RWPE1 (cell line): ENCODE results near the gene GEMIN8.

ENCODE experiments used
- CTCF ChIA-PET: fragments of 350-600 bp; sonication (Branson Sonifier 250); formaldehyde crosslinking; extraction: SDS; loops from one replicate; lab custom pipeline; 2021; lab: Yijun Ruan, JAX
- POLR2A ChIA-PET: fragments of 400-600 bp; formaldehyde crosslinking; extraction: SDS; loops from one replicate; lab custom pipeline; 2020; ENCODE audit warnings: antibody characterized with exemption; ENCODE audit not compliant: low non-redundant PET; lab: Yijun Ruan, JAX
- DNase-seq: peaks from one replicate; pipeline ENCODE4 v3.0.0; 2012; ENCODE audit warnings: low spot score
- H3K27ac ChIP-seq: fragments of 450-650 bp; 2 replicates; pipeline ENCODE4 v1.5.1; 2017
- CTCF ChIP-seq: fragments of 450-650 bp; conservative IDR thresholded peaks from 2 replicates; pipeline ENCODE4 v1.5.1; 2017; ENCODE audit warnings: low read depth, mild to moderate bottlenecking

Gene GEMIN8

GRCh38 chrX:14027036-14027435 lies 2.7 kb downstream of the GEMIN8 start:
- POLR2A ChIA-PET = no interaction called here
- no peak for TF ChIP-seq CTCF

DNA sequence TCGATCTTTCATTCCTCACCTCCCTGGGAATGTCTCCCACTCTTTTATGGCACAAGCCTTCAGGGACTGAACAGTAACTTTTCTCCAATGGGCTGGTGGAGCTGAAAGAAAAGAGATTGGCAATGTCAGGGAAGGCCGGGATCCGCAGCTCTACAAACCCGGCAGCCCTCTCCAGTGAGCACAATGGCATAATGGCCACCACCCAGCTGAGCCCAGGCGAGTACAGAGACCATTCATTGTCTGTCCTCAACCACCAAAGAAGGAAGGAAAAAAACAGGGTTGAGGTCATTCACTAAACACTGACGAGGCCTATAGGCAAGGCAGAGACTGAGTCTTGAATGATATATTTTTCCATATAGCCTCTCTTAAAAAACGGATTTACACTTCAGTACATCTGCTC lies 3.6 kb downstream of the GEMIN8 start:
- POLR2A ChIA-PET = no interaction called here
- no peak for DNase-seq
- TF ChIP-seq CTCF = no peak
- no peak overlapping the region for H3K27ac ChIP-seq
- CTCF ChIA-PET = no interaction called here

More at GRCh38 chrX:14027036-14027435, 2.7 kb downstream of the GEMIN8 start:
- H3K27ac ChIP-seq = peak overlapping the region; percentile 64
- DNase-seq = no peak
- CTCF ChIA-PET = no interaction called here

GRCh38 chrX:14022019-14022418 lies 7.7 kb downstream of the GEMIN8 start:
- no peak for DNase-seq
- TF ChIP-seq CTCF = no peak
- CTCF ChIA-PET = no interaction called here

DNA sequence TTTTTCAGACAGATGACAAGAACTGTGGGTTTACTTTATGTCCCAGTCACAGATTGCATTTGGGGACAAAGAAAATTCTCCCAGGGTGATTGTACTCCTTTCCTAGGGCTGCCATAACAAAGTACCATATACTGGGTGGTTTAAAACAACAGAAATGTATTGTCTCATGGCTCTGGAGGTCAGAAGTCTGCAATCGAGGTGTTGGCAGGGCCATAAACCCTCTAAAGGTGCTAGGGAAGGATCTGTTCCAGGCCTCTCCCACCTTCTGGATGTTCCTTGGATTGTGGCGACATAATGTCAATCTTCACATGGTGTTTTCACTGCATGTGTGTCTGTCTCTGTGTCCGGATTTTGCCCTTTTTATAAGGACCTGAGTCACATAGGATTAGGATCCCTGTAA lies 12.3 kb downstream of the GEMIN8 start:
- no peak overlapping the region for H3K27ac ChIP-seq
- no peak for DNase-seq
- ChIA-PET CTCF (no interaction called here), POLR2A (no interaction called here)
- TF ChIP-seq CTCF = no peak

More at GRCh38 chrX:14022019-14022418, 7.7 kb downstream of the GEMIN8 start:
- no peak overlapping the region for H3K27ac ChIP-seq
- POLR2A ChIA-PET = no interaction called here

DNA sequence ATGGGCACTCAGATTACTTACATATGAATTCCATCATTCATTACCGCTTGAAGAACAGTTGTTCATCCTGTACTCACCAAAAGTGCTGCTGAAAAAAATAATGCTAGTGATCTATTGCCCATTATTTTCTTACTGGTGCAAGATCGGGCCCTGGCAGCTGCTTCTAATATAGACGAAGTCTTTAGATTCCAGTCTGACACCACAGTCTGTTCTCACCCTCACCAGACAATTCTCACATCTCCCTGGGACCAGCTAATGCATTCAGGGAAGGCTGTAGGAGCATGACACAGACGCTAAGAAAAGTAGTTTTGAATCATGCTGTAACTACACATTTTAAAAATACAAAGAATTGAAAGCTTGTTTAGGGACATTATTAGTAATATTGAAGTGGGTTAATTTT lies 13.8 kb downstream of the GEMIN8 start:
- H3K27ac ChIP-seq = no peak overlapping the region
- DNase-seq = no peak
- ChIA-PET CTCF (no interaction called here), POLR2A (no interaction called here)
- TF ChIP-seq CTCF = no peak

DNA sequence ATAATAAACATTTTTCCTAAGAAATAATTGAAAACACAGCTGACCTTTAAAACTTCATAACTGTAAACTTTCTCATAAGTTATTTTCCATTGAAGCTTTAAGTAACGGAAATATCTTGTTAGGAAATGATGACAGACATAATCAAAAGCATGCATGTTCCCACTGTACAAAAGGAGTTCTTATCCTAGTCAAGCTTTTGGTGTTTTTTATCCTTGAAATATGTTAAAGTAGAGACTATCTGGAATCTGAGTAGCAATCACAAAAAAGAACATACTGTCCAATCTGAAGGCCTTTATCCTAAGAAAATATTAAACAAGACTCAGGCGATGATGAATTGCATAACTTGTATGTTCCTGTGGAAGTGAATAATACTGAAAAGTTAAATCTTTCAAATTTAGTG lies 14.4 kb downstream of the GEMIN8 start:
- DNase-seq = no peak
- ChIA-PET POLR2A (no interaction called here), CTCF (no interaction called here)
- TF ChIP-seq CTCF = no peak
- H3K27ac ChIP-seq = no peak overlapping the region

- POLR2A ChIA-PET = no interaction called here
- TF ChIP-seq CTCF = no peak
- DNase-seq = no peak
- CTCF ChIA-PET = no interaction called here
- no peak overlapping the region for H3K27ac ChIP-seq
These were observed 15.2 kb downstream of the GEMIN8 start for GRCh38 chrX:14014526-14014925.
